MM.1S (cell line): ENCODE measurements around the gene TP63.

Experiments used
- EZH2 ChIP-seq: fragments of 300-600 bp; sonication (generic); optimal IDR thresholded peaks from 2 replicates; pipeline ENCODE3; 2017; ENCODE audit warnings: low read depth, mild to moderate bottlenecking, antibody characterized with exemption, low read length, mixed read lengths
- TF ChIP-seq, protein P1 (sequence below): fragments of 300-600 bp; sonication (generic); IDR thresholded peaks from 2 replicates; pipeline ENCODE4 v1.5.1; 2016; ENCODE audit warnings: antibody characterized with exemption, low read length, mixed read lengths

DNA sequence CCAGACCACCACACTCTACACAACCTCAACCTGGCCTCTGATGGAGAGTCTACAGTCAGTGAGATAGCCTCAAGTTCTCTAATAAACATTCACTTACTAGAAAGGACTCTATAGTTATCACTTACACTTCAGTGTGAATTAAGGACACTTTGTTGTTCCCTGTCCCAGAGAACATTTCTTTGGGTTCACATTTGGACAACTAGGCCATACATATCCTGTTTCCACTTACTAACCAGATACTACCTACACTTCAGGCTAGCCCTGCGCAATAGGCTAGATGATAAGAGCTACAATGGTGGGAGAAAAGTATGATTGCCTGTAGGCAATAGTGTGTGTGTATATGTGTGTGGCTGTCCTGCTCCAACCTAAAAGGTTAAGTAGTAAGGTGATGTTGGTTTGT, 72.7 kb downstream of the TP63 start:
- TF ChIP-seq, protein P1, sequence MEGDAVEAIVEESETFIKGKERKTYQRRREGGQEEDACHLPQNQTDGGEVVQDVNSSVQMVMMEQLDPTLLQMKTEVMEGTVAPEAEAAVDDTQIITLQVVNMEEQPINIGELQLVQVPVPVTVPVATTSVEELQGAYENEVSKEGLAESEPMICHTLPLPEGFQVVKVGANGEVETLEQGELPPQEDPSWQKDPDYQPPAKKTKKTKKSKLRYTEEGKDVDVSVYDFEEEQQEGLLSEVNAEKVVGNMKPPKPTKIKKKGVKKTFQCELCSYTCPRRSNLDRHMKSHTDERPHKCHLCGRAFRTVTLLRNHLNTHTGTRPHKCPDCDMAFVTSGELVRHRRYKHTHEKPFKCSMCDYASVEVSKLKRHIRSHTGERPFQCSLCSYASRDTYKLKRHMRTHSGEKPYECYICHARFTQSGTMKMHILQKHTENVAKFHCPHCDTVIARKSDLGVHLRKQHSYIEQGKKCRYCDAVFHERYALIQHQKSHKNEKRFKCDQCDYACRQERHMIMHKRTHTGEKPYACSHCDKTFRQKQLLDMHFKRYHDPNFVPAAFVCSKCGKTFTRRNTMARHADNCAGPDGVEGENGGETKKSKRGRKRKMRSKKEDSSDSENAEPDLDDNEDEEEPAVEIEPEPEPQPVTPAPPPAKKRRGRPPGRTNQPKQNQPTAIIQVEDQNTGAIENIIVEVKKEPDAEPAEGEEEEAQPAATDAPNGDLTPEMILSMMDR, result no peak
- no peak for TF ChIP-seq EZH2
